NOMO-1 treated with dmso at 0.1 percent for 144 hours (cell line): ENCODE results near the gene KLHL14.

Source experiments
- DNase-seq: peaks from one replicate; lab custom pipeline; 2025; ENCODE audit not compliant: unreplicated experiment; lab: John Stamatoyannopoulos, UW

Gene KLHL14

DNA sequence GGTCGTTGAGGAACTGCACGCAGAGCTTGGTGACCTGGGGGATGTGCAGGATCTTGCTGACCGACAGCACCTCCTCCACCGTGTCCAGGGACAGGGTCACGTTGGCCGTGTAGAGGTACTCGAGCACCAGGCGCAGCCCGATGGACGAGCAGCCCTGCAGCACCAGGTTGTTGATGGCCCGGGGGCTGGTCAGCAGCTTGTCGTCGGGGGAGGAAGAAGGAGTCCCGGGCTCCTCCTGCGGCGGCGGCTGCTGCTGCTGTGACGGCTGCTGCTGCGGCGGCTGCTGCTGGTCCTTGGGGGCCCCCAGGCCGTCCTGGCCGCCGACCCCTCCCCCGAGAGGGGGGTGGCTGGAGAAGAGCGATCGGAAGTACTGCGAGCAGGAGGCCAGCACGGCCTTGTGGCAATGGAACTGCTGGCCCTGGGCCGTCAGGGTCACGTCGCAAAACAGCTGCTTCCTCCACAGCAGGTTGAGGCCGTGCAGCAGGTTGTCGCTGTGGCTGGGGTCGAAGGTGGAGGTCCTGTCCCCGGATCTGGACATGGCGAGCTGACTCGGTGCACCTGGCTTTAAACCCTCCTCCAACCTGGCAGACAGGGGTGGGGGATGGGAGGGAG lies 2.7 kb downstream of the KLHL14 start:
- DNase-seq = no peak

DNA sequence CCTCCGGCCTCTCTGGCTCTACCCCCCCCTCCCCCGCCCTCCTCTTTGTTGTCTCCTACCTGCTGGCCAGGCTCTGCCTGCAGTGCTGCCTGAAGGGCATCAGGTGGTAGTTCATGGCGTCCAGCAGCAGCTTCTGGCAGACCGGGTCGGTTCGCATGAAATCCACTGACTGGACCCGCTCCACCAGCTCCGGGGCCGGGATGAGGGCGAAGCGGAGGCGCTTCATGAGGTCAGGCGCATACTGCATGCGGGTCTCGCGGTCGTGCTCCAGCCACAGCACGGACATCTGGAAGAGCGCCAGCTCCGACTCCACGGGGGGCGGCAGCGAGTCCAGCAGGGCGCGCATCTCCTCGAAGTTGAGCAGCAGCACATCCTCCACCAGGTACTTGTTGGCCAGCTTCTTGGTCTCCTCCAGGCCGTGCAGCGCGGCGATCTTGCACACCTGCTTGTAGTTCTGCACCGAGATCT lies 3.2 kb downstream of the KLHL14 start:
- DNase-seq = no peak

DNA sequence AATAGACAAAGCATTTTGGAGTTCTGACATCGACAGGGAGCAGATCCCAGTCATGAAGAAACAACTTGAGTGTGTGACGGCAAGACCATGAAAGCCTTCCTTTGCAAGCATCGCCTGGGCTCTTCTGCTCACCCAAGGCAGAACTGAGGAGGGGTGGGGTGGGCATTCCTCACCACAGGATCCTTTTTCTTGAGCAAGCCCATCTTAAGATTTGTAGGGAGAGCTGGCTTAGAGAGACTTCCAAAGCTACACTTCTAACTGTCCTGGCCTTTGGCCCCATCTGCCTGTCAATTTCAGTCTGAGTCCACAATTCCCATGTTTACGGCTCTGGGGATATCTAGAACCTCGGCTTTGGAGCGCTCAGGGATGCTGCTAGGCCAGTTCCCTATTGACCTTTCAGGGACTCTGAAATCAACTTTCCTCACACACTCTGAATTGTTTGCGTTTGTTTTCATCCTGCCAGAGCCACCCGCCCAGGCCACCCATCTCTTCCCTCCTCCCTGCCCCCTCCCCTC lies 3.7 kb downstream of the KLHL14 start:
- no peak for DNase-seq

DNA sequence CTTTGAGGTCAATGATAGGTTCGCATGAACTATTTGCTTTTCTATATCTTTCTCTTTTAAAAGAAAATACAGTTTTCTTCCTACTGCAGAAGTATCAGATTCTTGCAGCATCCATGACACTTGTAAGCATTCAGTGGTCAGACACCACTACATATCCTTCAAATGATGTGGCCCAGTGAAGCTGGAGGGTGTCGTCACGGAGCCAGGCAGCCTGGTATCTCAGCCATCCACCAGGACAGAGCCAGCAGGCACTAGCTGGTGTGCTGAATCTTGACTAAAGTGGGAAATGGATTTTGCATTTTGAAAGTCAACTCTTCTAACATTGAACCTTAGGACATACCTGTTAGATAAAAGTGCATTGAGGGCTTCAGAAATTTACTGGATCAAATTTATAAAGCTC lies 5.4 kb downstream of the KLHL14 start:
- DNase-seq = no peak

DNA sequence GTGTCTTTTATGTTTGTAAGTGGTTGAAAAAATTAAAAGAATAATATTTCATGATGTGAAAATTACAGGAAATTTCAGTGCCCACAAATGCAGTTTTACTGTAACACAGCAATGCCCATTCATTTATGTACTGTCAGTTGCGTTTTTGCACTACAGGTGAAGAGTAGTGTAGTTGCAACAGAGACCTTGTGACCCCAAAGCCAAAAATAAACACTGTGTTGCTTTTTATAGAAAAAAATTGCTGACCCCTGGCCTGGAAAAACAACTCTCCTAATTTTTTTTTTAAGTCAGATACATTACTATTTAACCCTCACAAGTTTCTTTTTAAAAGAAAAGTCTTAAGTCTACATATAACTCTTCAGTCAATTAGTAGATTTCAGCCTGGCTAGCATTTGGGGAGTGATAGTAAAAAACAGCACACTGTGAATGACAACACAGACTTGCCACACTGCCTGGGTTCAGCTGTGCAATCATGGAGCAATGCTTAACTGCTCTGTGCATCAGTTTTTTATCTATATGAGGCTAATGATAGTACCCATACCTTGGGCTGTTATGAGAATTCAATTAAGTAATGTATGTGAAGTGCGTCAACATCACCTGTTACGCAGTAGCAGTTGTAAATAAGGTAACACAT lies 8.1 kb downstream of the KLHL14 start:
- DNase-seq = no peak

DNA sequence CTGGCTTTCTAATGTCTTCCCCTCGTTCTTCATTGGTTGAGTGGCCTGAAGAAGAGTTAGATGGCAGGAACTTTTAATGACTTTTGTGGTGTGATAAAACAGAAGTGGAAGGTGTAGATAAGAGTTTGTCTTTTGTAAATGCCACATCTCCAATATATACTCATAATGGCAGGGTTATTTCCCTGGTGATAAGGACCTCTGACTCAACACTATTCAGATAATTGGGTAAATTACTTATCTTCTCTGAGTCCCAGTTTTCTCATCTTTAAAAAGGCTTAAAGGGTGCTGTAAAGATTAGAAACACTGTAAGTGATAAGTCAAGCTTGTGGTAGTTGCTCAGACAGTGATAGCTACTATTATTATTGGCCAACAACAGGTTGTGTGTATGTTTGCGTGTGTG lies 9.5 kb downstream of the KLHL14 start:
- no peak for DNase-seq

DNA sequence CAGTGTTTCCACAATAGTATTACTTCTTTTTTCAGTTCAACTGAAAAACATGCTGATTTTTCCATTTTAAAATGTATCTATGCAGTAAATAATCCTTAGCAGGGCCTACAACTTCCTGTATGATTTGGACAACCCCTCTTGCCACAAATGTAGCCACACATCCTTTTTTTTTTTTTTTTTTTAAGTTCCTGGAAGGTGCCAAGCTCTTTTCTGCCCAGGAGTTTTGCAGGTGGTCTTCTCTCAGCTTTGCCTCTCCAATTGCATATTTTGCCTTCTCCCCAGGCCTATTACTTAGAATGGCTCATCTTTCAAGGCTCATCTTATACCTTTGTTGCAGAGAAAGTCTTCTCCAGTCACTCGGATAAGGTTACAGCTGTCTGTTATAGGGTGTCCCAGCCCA lies 11.6 kb downstream of the KLHL14 start:
- no peak for DNase-seq

DNA sequence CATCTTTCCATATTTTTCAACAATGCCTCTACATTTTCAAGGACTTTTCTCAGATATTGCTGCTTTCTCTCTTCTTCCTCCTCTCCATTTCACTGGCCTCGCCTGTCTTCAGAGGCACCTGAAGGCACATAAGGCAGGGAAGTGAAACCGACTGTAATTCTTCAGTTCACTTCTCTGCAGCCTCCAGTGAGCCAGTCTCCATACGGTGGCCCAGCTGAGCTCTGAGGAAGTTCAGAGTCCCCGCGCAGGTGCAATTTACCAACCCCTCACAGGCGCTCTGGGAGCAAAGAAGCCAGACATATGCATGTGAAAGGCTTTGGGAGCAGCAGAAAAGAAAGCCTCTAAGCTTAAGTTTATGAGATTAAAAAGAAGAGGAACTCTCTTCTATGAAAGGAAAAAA lies 12.4 kb downstream of the KLHL14 start:
- peak; percentile 35 for DNase-seq

DNA sequence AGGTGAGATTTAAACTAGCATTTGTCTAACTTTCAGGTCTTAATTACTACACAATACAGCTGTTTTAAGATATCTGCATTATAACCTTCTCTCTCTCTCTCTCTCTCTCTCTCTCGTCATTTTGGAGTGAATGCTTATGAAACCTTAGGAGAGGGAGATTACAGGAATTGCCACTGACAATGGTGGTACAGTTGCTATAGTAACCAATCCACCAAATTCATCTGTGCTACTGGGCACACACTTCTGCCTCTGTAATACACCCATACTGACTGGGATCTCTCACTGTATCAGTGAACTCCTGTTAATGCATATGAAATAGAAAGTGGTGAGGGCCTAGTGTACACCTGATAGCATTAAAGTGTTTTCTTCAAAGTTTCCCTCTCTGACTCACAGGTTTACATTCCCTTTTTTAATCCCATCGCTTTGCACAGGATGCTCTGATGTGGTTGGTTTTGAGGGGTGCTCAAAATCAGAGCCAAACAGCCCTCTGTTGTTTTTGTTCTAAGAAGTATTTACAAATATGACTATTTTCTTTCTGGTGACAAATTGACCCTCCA lies 13.1 kb downstream of the KLHL14 start:
- no peak for DNase-seq

DNA sequence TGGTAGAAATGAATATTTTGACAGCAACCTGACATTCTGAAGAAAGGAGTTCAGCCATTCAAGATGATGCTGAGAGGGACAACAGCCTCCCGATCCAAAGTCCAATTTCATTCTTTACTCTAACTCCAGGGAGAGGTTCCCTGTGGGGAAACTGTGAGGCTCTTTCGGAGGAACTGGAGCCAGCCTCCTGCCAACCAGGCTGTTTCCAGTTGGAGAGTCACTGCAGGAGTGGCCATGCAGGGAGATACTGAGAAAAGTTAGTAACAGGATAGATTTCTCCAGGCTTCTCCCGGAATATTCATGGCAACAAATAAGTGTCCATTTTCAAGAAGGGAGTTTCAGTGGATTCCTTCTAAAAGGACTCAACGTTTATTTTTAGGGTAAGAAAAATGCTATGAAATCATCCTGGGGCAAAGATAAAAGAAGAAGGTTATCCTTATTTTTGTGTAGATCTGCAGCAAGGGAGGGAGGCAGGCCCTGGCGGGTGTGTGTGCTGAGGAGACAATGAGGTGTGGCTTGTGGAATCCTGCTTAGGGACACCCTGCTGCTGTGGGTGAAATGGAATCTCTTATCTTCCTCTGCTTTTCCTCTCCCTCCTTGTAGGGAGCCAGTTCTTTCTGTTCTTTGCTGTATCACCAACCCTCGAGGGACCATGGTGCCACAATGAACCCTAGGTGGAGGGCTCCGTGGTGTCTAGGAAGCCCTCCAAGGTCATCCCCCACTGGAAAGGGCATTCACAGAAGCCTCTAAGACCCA lies 18.1 kb downstream of the KLHL14 start:
- DNase-seq = no peak

DNA sequence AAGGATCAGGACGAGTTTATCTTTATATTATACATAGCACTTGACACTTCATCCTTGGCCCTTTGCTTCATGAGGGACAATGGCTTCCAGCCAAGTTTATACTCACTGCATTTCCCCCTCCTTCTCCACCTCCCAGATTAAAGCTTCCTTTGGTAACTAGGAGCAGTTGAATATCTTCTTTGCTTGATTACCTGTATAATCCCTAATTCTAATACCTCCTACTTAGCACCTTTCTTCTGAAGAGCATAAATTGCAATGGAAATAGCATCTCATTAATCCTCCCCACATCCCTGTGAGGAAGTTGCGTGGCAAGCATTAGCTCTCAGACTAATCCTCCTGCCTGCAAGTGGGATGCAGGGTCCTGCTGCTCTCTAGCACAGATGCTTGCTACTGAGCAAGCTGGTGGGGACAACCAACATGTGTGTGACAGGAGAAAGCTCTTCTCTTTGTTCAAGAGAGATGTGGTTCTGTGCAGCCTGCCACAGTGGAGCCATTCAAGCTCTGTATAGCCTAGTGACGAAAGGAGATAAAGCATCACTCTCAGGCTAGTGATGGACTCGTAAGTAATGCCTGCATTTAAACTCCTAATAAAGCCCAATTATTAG lies 19.1 kb downstream of the KLHL14 start:
- DNase-seq = no peak

DNA sequence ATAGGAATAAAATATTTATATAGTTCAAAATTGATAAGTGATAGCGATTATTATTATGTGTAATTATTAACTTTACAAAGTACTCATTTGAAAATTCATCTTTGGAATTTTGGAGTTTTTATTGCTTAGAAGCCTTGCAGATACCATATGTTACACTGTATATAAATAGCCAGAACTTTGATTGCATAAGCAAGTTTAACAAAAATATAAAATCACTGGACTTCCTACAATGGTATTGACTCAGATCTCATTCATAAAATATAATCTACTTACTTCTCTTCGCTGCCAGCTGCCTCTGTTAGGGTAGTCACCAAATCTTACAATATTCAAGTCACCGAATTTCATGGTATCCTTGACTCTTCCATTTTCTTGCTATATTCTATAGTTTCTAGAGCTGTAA lies 22.5 kb downstream of the KLHL14 start:
- no peak for DNase-seq

DNA sequence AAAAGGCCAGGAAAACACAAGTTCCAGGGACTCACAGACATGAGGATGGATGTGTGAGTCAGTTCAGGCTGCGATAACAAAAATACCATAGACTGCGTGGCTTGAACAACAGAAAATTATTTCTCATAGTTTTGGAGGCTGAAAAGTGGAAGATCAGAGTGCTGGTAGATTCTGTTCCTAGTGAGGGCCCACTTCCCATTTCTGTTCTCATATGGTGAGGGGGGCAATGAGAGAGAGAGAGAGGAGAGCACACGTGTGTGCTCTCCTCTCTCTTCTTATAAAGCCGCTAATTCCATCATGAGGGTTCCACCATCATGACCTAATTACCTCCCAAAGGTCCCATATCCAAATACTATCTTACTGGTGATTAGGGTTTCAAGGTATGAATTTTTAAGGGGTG lies 23.0 kb downstream of the KLHL14 start:
- DNase-seq = no peak

DNA sequence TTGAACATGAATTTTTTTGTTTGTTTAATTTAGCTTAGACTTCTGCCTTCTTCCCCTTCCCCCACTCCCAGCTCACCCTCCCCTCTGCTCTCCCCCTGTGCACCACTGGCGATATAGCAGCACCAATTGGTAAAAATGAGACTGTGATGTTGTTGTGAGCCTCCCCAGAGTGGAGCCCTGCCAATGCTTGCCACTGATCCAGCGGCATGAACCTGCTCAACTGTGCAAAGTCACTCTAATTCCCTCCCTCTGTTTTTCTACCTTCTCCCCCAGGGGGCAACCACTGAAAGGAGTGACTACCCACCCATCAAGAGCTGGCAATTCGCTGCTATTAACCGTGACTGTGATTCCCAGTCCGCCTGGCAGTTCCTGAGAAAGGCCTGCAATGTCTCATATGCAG lies 30.2 kb downstream of the KLHL14 start:
- DNase-seq = no peak

DNA sequence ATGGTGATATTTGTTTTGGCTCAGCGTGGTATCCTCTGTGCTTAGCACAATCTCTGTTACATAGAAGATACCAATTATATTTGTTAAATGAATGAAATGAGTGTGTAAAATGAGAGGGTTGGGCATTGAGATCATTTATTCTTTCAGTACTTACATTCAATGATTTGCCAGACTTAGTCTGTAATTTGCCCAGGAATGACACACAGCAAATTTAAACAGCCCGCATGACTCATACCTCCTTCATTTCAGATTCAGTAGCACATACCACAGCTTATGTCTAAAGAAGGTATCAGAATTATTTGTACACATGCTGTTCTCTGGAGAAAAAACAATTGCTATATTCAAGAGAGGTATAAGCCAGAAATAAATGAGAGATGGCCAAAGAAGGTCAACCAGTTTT lies 37.0 kb downstream of the KLHL14 start:
- no peak for DNase-seq

DNA sequence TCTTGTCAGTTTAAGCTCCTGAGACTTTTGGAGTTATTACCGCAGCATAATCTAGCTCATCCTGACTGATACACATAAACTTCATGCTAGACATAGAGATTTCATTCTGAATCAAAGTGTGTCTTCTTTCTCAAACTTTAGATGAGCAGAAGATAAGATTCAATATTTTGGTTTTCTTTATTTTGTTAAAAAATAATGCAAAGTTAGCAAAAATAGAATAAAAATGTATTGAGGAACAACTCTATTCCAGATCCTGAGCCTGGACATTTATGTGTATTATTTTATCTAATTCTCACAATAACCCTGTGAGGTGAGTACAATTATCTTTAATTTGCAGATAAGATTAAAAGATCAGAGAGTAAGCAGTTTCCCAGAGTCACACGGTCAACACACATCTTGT lies 38.4 kb downstream of the KLHL14 start:
- no peak for DNase-seq

DNA sequence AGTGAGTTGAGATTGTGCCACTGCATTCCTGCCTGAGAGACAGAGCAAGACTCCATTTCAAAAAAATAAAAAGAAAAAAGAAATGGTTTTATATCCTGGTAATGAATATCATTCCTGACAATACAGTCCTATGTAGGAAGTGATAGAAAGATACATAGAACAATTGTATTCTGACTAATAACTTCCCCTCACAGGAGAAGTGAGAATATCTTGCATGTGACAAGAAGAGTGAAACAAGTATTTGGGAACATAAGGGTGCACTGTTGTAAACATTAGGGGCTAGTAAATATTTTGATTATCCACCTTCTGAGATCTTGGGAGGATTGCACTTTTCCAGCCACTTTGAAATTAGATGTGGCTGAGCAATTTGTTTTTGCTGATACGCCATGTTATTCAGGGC lies 40.7 kb downstream of the KLHL14 start:
- DNase-seq = no peak

DNA sequence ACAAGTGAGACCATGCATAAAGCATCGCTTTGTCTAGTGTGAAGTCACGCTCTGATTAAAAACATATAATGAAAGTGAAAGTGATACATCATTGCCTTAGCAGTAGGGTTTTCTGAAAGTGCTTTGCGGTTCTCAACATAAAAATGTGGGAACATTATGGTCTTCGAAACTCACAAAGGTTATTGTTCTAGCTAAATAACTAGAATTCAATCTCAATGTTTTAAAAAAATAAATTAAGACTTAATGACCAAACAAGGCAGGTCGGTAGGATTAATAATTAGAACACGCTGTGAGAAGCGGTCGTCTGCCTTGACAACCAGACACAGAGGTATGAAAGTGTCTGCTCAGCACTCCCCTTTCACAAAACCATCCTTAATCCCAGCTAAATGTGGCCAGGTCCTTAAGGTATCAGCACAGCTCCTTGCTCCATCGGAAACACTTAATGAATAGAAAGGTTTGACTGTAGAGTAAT lies 42.2 kb downstream of the KLHL14 start:
- DNase-seq = no peak

DNA sequence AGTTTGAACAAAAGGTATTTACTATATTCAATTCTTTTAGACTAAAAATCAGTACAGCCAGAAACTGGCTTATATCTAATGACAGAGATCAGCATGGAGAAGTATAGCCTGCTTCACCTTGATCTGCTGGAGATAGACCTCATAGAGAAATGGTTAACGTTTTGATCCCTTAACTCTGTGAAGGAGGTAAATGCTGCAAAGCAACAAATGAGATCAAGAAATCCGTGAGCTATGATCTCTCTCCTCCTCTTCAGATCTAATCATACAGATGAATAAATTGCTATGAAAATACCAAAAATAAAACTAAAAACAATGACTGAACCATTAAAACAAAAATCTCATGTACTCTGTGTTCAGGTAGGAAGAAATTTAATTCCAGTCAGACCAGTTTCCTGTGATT lies 42.8 kb downstream of the KLHL14 start:
- DNase-seq = no peak

DNA sequence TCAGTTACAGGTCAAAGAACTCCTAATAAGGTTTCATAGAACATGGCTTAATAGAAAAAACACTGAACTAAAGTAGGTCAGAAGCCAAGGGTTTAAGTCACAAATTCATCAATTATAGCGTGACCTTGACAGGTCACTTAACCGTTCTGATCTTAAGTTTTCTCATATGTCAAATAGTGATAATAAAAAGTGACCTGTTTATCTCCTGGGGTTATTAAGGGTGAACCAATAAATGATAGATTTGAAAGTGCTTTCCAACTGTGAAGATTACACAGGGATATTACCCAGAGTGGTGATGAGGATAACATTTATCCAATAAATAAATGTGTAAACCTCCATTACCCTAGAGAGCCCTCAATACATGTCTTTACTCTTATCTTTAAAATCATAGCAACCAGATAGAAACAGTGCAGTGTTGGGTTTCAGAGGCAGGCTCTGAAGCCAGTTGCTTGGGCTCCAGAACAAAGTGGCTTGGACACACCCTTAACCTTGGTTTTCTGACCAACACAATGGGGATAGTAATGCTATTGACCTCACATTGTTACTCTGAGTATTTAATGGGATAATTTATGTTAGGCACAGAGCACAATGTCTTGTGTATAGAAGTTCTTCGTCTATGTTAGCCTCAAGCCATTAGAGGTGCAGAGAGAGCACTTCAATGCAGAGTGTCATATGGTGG lies 48.6 kb downstream of the KLHL14 start:
- no peak for DNase-seq

DNA sequence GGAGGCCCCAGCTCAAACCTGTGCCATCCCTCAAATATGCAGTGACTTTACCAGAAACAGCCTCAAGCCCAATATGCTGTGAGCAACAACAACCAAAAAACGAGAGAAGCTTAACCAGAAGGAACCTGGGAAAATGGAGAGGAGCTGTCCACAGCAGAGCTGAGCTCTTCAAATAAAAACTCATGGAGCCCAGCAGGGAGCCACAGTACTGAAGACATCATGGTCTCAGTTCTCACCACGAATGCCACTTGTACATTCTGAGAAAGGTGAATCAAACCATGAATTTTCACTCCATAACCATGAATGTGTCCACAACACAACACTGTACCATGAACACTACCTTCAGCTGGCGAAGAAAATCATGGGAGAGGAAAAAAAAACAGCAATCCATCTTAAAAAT lies 50.5 kb downstream of the KLHL14 start:
- no peak for DNase-seq
